HCT116 (cell line): ENCODE results near the gene CLDN5. TPM values are rescaled to one million over a fixed set of nuclear protein-coding genes. Genes with fewer than 3 reads are reported as not detected.

Experiments used
- ATAC-seq: fragments of 200-7000 bp; cut with Tn5 transposase; 2 replicates; pipeline ENCODE4 v1.9.1; 2020; ENCODE audit warnings: mild to moderate bottlenecking, moderate library complexity
- BruUV-seq: library from RNA; stranded (reverse); fragments of 400-500 nt; replicated peaks from 2 replicates; lab custom pipeline; 2021; lab: Mats Ljungman, UMichigan
- CTCF ChIA-PET: fragments of 300-600 bp; sonication (Branson Sonifier 250); formaldehyde crosslinking; loops from one replicate; lab custom pipeline; 2021; ENCODE audit warnings: antibody characterized with exemption; lab: Charles Lee
- POLR2A ChIA-PET: fragments of 300-600, 350-600 bp; sonication (Branson Sonifier 250); formaldehyde crosslinking; loops from one replicate; lab custom pipeline; 2021; ENCODE audit warnings: antibody characterized with exemption; lab: Charles Lee
- RAD21 ChIA-PET, 2 experiments: fragments of 300-600 bp; sonication (Branson Sonifier 250); formaldehyde crosslinking; loops; one replicate each; lab custom pipeline; 2023; ENCODE audit warnings: low total read pairs in 2 of 2; ENCODE audit not compliant: uncharacterized antibody in 2 of 2, unreplicated experiment in 2 of 2, low non-redundant PET in 1 of 2; lab: Charles Lee
- DNase-seq: peaks from one replicate; pipeline ENCODE4 v3.0.0-alpha.2; 2010; ENCODE audit warnings: low read depth, low spot score
- H2AFZ ChIP-seq: fragments of 200-600 bp; shearing (Covaris generic), sonication (generic); 2 replicates; pipeline ENCODE4 v1.6.1; 2017; ENCODE audit warnings: low read depth, mixed run types, mixed read lengths, antibody characterized with exemption, low read length; ENCODE audit not compliant: poor library complexity, severe bottlenecking
- H3K27ac ChIP-seq: 2 replicates; pipeline ENCODE4 v1.5.1; 2012; ENCODE audit warnings: low read depth, low read length
- H3K27me3 ChIP-seq: fragments of 200-600 bp; sonication (generic); 2 replicates; pipeline ENCODE4 v1.6.1; 2016; ENCODE audit warnings: mixed run types, low read length, mixed read lengths; ENCODE audit not compliant: insufficient read depth
- H3K36me3 ChIP-seq, 2 experiments: fragments of 200-500 bp in 1 of 2; fragments of 200-600 bp in 1 of 2; sonication (Bioruptor generic) in 1 of 2; sonication (generic) in 1 of 2; 2 replicates each; pipeline versions ENCODE4 v1.5.1 to v1.6.1; 2014 to 2016; ENCODE audit warnings: low read length in 2 of 2, inconsistent platforms in 1 of 2, mixed read lengths in 1 of 2, mixed run types in 1 of 2; ENCODE audit not compliant: insufficient read depth in 2 of 2, control insufficient read depth in 1 of 2
- H3K4me1 ChIP-seq, 2 experiments: fragments of 200-600 bp in 1 of 2; sonication (generic) in 1 of 2; 2 replicates each; pipeline versions ENCODE4 v1.5.1 to v1.6.1; 2012 to 2017; ENCODE audit warnings: low read length in 2 of 2, inconsistent platforms in 1 of 2, mild to moderate bottlenecking in 1 of 2, mixed read lengths in 1 of 2, mixed run types in 1 of 2, moderate library complexity in 1 of 2; ENCODE audit not compliant: insufficient read depth in 2 of 2, control insufficient read depth in 1 of 2
- H3K4me2 ChIP-seq: fragments of 200-600 bp; sonication (generic); 2 replicates; pipeline ENCODE4 v1.6.1; 2017; ENCODE audit warnings: mixed run types, low read length, mixed read lengths
- H3K4me3 ChIP-seq, 2 experiments: fragments of 200-600 bp in 1 of 2; sonication (generic) in 1 of 2; replicated peaks in 1 of 2; 2 replicates each; pipeline ENCODE4 v1.5.1; 2011 to 2016; ENCODE audit warnings: low read length in 2 of 2, control low read depth in 1 of 2, low read depth in 1 of 2, mild to moderate bottlenecking in 1 of 2, mixed read lengths in 1 of 2, mixed run types in 1 of 2
- H3K79me2 ChIP-seq: fragments of 200-600 bp; sonication (generic); 2 replicates; pipeline ENCODE4 v1.6.1; 2017; ENCODE audit warnings: mild to moderate bottlenecking, mixed run types, low read length, moderate library complexity, mixed read lengths; ENCODE audit not compliant: insufficient read depth
- H3K9ac ChIP-seq: fragments of 200-600 bp; sonication (generic); 2 replicates; pipeline ENCODE4 v1.6.1; 2016; ENCODE audit warnings: low read length, mixed read lengths
- H3K9me2 ChIP-seq: fragments of 200-600 bp; sonication (generic), shearing (Covaris generic); 2 replicates; pipeline ENCODE4 v1.6.1; 2017; ENCODE audit warnings: mixed run types, mild to moderate bottlenecking, moderate library complexity; ENCODE audit not compliant: insufficient read depth
- H3K9me3 ChIP-seq, 2 experiments: fragments of 200-500 bp in 1 of 2; fragments of 200-600 bp in 1 of 2; sonication (Bioruptor generic) in 1 of 2; sonication (generic) in 1 of 2; 2 replicates each; pipeline ENCODE4 v1.6.1; 2014 to 2017; ENCODE audit warnings: low read length in 2 of 2, mixed read lengths in 2 of 2, inconsistent platforms in 1 of 2, low read depth in 1 of 2, mild to moderate bottlenecking in 1 of 2, mixed run types in 1 of 2, moderate library complexity in 1 of 2; ENCODE audit not compliant: control insufficient read depth in 1 of 2, insufficient read depth in 1 of 2
- H4K20me1 ChIP-seq: fragments of 200-600 bp; sonication (generic), shearing (Covaris generic); 2 replicates; pipeline ENCODE4 v1.6.1; 2017; ENCODE audit warnings: mixed run types, mild to moderate bottlenecking, moderate library complexity; ENCODE audit not compliant: insufficient read depth
- CBX3 ChIP-seq: IDR thresholded peaks from 2 replicates; pipeline ENCODE4 v1.6.1; 2012; ENCODE audit warnings: low read depth
- CEBPB ChIP-seq: IDR thresholded peaks from 2 replicates; pipeline ENCODE4 v1.6.1; 2012; ENCODE audit warnings: low read depth
- EGR1 ChIP-seq: IDR thresholded peaks from 2 replicates; pipeline ENCODE4 v1.6.1; 2012; ENCODE audit warnings: low read depth
- ELF1 ChIP-seq: IDR thresholded peaks from 2 replicates; pipeline ENCODE4 v1.6.1; 2012; ENCODE audit warnings: low read depth, borderline replicate concordance
- EZH2 ChIP-seq: fragments of 200-600 bp; sonication (generic); IDR thresholded peaks from 2 replicates; pipeline ENCODE4 v1.6.1; 2017; ENCODE audit warnings: antibody characterized with exemption, mixed run types
- FOSL1 ChIP-seq: IDR thresholded peaks from 2 replicates; pipeline ENCODE4 v1.6.1; 2012; ENCODE audit warnings: low read depth
- MAX ChIP-seq: IDR thresholded peaks from 2 replicates; pipeline ENCODE4 v1.6.1; 2012
- POLR2AphosphoS5 ChIP-seq: IDR thresholded peaks from 2 replicates; pipeline ENCODE4 v1.6.1; 2011; ENCODE audit warnings: mild to moderate bottlenecking, low read depth, low read length, moderate library complexity
- RAD21 ChIP-seq: IDR thresholded peaks from 2 replicates; pipeline ENCODE4 v1.6.1; 2012; ENCODE audit warnings: low read depth, mild to moderate bottlenecking
- REST ChIP-seq: IDR thresholded peaks from 2 replicates; pipeline ENCODE4 v1.6.1; 2012; ENCODE audit warnings: low read depth
- SIN3A ChIP-seq: IDR thresholded peaks from 2 replicates; pipeline ENCODE4 v1.6.1; 2012; ENCODE audit warnings: low read depth
- SP1 ChIP-seq: IDR thresholded peaks from 2 replicates; pipeline ENCODE4 v1.6.1; 2012; ENCODE audit warnings: low read depth
- SRF ChIP-seq: IDR thresholded peaks from 2 replicates; pipeline ENCODE4 v1.6.1; 2012; ENCODE audit warnings: low read depth
- YY1 ChIP-seq: IDR thresholded peaks from 2 replicates; pipeline ENCODE4 v1.6.1; 2011; ENCODE audit warnings: low read length, low read depth, moderate library complexity, mild to moderate bottlenecking; ENCODE audit not compliant: insufficient replicate concordance; ENCODE audit errors: extremely low read depth
- ZBTB33 ChIP-seq: IDR thresholded peaks from 2 replicates; pipeline ENCODE4 v1.6.1; 2011; ENCODE audit warnings: mild to moderate bottlenecking, low read length, moderate library complexity; ENCODE audit not compliant: insufficient replicate concordance; ENCODE audit errors: extremely low read depth
- intact Hi-C: fragments of 100-400 bp; cut with micrococcal nuclease; formaldehyde crosslinking; loops from 2 replicates; pipeline ENCODE4 v1.10.0; 2022
- total RNA-seq: library from RNA; stranded (reverse); gene quantifications from one replicate; pipeline ENCODE4 v1.2.1, GENCODE V29; 2021; ENCODE audit not compliant: unreplicated experiment

CLDN5 gene
- total RNA-seq, 1 experiment from 2014 or later, result 0.32 TPM

- DNase-seq (peak; percentile 96), ATAC-seq (peak; percentile 94)
- Histone ChIP-seq H3K36me3 (peaks cover 14 to 35% of the 10 kb centered on the region in 2 experiments), H3K9me3 (no peaks in the 10 kb centered on the region), H3K4me2 (peak within 1 kb of the TSS; percentile 81), H4K20me1 (peaks cover 5% of the 10 kb centered on the region; the same call in 1 of the 2 replicates), H3K27me3 (no peaks in the 10 kb centered on the region), H3K9ac (peak within 1 kb of the TSS; percentile 93), H3K27ac (peak within 1 kb of the TSS; percentile 86), H3K79me2 (peaks cover 82% of the 10 kb centered on the region), H3K4me1 (peaks cover 14 to 23% of the 10 kb centered on the region in 2 experiments; a peak in 3 of 4 replicates), H2AFZ (peak within 1 kb of the TSS; percentile 47), H3K4me3 (peak within 1 kb of the TSS; percentile 80 to 91), H3K9me2 (no peaks in the 10 kb centered on the region)
- ChIA-PET CTCF (interaction anchor here (1.0 to 2.6 kb wide), 5 partner anchors 11 to 301 kb away, joined by 4 to 11 read pairs (median 5); partner anchors contain the start of gene SLC25A1), RAD21 (interaction anchor here (0.5 to 0.9 kb wide), 4 partner anchors 150 to 335 kb away, joined by 3 read pairs; partner anchors contain the start of gene ESS2 (in 1 of the 2)), POLR2A (interaction anchor here (0.7 to 1.6 kb wide), 6 partner anchors 10 to 150 kb away, joined by 3 to 6 read pairs (median 3); no protein-coding TSS in a partner anchor)
- intact Hi-C loops, result loop anchor here (1.0 to 10.0 kb wide), 5 partner anchors 47 to 357 kb away; partner anchors contain the start of genes DGCR2, ESS2 and MRPL40
- TF ChIP-seq ELF1 (peak; percentile 98), ZBTB33 (no peak), CEBPB (no peak), EZH2 (no peak), POLR2AphosphoS5 (peak; percentile 52; the same call in 1 of the 2 replicates), FOSL1 (no peak), REST (no peak), CBX3 (no peak), SRF (no peak; the same call in 1 of the 2 replicates), SP1 (peak; percentile 62), RAD21 (no peak), EGR1 (peak; percentile 92), MAX (peak; percentile 49; the same call in 1 of the 2 replicates), SIN3A (peak; percentile 82; the same call in 1 of the 2 replicates), YY1 (peak; percentile 97)
- BruUV-seq, result no TSS peak
Measured at GRCh38 chr22:19479355-19480172, 44.6 kb downstream of the CLDN5 start, which contains the start of gene CDC45. TSS of gene CDC45 (plus strand) at chr22:19479920. CDS start at chr22:19479969, 49 bp downstream.
